Subcutaneous adipose tissue (tissue), 4 donors: Measurements from ENCODE around the gene VAV3. TPM values are rescaled to one million over a fixed set of nuclear protein-coding genes. Genes with fewer than 3 reads are reported as not detected.

Experiments used
- total RNA-seq, 4 donors: library from RNA; depleted of rRNA; stranded (reverse); fragments of >200 nt; gene quantifications; one replicate each; pipeline ENCODE4 v1.1.0, GENCODE V29; 2016
- TF ChIP-seq, protein P1 (sequence below): fragments of 450-650 bp; IDR thresholded peaks from one replicate; pipeline ENCODE4 v1.5.1; 2016; ENCODE audit warnings: low read depth, mild to moderate bottlenecking, control low read depth, antibody characterized with exemption, moderate library complexity

Gene VAV3
- total RNA-seq, 4 donors from 2014 or later, result 7.0 to 13.1 (median 10.1) TPM

DNA sequence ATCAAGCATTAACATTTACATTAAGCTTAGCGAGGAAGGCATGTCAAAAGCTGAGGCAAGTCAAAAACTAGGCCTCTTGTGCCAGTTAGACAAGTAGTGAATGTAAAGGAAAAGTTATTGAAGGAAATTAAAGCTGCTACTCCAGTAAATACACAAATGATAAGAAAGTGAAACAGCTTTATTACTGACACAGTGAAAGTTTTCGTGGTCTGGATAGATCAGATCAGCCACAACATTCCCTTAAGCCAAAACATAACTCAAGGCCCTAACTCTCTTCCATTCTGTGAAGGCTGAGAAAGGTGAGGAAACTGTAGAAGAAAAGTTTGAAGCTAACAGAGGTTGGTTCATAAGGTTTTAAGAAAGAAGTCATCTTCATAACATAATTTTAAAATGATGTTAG lies 131.9 kb downstream of the VAV3 start:
- TF ChIP-seq, protein P1, sequence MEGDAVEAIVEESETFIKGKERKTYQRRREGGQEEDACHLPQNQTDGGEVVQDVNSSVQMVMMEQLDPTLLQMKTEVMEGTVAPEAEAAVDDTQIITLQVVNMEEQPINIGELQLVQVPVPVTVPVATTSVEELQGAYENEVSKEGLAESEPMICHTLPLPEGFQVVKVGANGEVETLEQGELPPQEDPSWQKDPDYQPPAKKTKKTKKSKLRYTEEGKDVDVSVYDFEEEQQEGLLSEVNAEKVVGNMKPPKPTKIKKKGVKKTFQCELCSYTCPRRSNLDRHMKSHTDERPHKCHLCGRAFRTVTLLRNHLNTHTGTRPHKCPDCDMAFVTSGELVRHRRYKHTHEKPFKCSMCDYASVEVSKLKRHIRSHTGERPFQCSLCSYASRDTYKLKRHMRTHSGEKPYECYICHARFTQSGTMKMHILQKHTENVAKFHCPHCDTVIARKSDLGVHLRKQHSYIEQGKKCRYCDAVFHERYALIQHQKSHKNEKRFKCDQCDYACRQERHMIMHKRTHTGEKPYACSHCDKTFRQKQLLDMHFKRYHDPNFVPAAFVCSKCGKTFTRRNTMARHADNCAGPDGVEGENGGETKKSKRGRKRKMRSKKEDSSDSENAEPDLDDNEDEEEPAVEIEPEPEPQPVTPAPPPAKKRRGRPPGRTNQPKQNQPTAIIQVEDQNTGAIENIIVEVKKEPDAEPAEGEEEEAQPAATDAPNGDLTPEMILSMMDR, result no peak

DNA sequence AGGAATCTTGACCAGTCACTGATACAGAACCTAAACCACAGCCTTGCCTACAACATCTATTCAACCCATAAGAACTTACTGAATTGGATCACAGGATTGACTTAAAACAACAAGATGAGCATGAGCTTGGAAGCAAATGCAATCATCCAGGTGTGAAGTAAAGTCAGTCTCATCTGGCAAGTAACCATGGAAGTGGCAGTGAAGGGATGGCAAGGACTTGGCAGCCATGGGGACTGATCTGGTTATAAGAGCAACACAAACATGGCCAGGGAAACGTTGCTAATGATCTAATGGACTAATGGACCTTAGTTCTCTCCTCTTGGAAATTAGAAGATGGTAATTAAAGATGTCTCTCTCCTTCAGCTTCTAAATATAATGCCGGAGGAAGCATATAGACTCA lies 133.1 kb downstream of the VAV3 start:
- TF ChIP-seq, protein P1, result no peak

DNA sequence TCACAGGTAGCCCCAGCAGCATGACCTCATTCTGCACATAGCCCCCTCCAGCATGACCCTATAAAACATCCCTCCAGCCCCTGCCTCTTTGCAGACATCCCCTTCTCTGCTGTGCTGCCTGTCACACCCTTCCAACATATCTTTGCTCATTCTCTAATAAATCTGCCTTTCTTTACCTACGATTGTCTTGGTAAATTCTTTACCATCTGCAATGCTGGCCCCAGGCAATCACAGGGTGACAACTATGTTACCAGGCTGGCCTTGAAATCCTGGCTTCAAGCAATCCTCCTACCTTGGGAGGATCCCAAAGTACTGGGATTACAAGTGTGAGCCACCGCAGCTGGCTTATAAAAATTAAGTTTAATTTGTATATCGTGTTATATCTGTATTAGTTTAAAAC lies 134.5 kb downstream of the VAV3 start:
- TF ChIP-seq, protein P1, result no peak

DNA sequence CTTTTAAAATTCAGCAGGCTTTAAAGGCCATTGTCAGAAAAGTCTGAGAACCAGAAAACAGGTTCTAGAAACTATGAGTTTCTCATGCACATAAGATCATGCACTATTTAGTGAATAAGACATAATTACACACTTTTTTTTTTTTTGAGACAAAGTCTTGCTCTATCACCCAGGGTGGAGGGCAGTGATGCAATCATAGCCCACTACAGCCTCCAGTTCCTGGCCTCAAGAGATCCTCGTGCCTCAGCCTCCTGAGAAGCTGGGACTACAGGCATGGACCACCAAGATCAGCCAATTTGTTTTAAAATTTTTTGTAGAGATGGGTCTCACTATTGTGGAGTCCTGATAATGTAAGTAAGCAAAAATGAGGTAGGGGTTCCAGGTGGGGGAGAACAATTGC lies 134.9 kb downstream of the VAV3 start:
- TF ChIP-seq, protein P1, result no peak

- TF ChIP-seq, protein P1, result no peak
Measured at GRCh38 chr1:107829036-107829770, 135.8 kb downstream of the VAV3 start.

DNA sequence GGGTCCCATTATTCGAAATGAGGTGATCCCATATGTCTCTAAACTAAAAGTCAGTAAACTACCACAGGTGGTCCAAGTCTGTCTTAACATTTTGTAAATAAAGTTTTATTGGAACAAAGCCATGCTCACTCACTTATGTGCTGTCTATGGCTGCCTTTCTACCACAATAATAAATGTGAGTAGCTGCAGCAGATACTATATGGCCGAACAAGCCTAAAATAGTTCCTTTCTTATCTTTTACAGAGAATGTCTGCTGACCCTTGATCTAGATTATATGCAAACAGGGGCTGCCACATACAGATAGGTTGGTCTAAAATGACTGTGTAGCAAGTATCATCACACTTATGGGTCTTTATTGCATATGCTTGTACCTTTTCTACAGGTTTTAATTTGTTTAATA lies 140.0 kb downstream of the VAV3 start:
- TF ChIP-seq, protein P1, result no peak

- TF ChIP-seq, protein P1, result no peak
Measured at GRCh38 chr1:107821340-107821739, 143.6 kb downstream of the VAV3 start.
